RWPE2 (cell line): Measurements from ENCODE around the gene RAB1A.
"Not testable (repeated sequence)": the region's sequence is repeated elsewhere in the genome, so short reads cannot be mapped to it uniquely, and the experiment has no call there.

ENCODE experiments used
- ATAC-seq: fragments of 200-7000 bp; cut with Tn5 transposase; 3 replicates; pipeline ENCODE4 v1.9.1; 2021; ENCODE audit warnings: low read depth
- DNase-seq: peaks from one replicate; pipeline ENCODE4 v3.0.0-alpha.2; 2020; ENCODE audit warnings: low spot score
- H3K27ac ChIP-seq: fragments of 450-650 bp; 2 replicates; pipeline ENCODE4 v1.5.1; 2017; ENCODE audit warnings: mild to moderate bottlenecking; ENCODE audit not compliant: poor library complexity, severe bottlenecking
- H3K27me3 ChIP-seq: fragments of 250-450 bp; sonication (Bioruptor Pico); 2 replicates; pipeline ENCODE4 v1.5.1; 2021; ENCODE audit warnings: mild to moderate bottlenecking, moderate library complexity; ENCODE audit not compliant: insufficient read depth, poor library complexity, severe bottlenecking
- H3K36me3 ChIP-seq: fragments of 250-450 bp; sonication (Bioruptor Pico); 2 replicates; pipeline ENCODE4 v1.5.1; 2020; ENCODE audit warnings: low read depth, mild to moderate bottlenecking, moderate library complexity
- H3K4me1 ChIP-seq: fragments of 250-450 bp; sonication (Bioruptor Pico); 2 replicates; pipeline ENCODE4 v1.5.1; 2021; ENCODE audit warnings: mild to moderate bottlenecking, moderate library complexity; ENCODE audit not compliant: insufficient read depth, poor library complexity, severe bottlenecking
- H3K4me3 ChIP-seq: fragments of 250-450 bp; sonication (Bioruptor Pico); 2 replicates; pipeline ENCODE4 v1.5.1; 2021; ENCODE audit warnings: mild to moderate bottlenecking, moderate library complexity; ENCODE audit not compliant: severe bottlenecking
- H3K9me3 ChIP-seq: fragments of 250-450 bp; sonication (Bioruptor Pico); 2 replicates; pipeline ENCODE4 v1.5.1; 2021; ENCODE audit warnings: mild to moderate bottlenecking, moderate library complexity; ENCODE audit not compliant: severe bottlenecking
- CTCF ChIP-seq: fragments of 450-650 bp; IDR thresholded peaks from one replicate; pipeline ENCODE4 v1.5.1; 2017; ENCODE audit warnings: mild to moderate bottlenecking, moderate library complexity; ENCODE audit not compliant: poor library complexity, severe bottlenecking

RAB1A gene

GRCh38 chr2:65159261-65159660 lies 29.4 kb upstream of the RAB1A start:
- no peaks in the 10 kb centered on the region for H3K27me3 ChIP-seq
- H3K4me3 ChIP-seq = no peak overlapping the region
- no peak for ATAC-seq
- H3K36me3 ChIP-seq = no peaks in the 10 kb centered on the region
- DNase-seq = no peak
- no peak overlapping the region for H3K27ac ChIP-seq
- no peaks in the 10 kb centered on the region for H3K9me3 ChIP-seq
- H3K4me1 ChIP-seq = no peaks in the 10 kb centered on the region
- no peak for TF ChIP-seq CTCF

DNA sequence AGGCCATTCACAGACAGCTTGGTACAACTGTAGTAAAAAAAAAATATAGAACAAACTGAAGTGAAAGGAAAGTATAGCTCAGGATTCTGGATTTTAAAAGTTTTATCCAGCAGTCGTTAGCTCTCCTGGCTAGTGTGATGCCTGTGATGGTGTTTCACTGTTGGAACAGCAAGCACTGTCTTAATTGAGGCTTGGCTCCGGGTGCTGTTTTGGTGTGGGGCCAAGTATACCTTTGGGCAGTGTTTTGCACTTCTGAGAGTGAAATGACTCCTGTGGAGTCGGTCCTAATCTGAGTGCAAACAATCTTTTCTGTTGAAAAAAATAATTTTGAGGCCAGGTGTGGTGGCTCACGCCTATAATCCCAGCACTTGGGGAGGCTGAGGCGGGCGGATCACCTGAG lies 28.7 kb upstream of the RAB1A start:
- DNase-seq (no peak), ATAC-seq (no peak)
- no peaks in the 10 kb centered on the region for H3K36me3 ChIP-seq
- H3K4me1 ChIP-seq = no peaks in the 10 kb centered on the region
- no peaks in the 10 kb centered on the region for H3K9me3 ChIP-seq
- no peak for TF ChIP-seq CTCF
- no peak overlapping the region for H3K27ac ChIP-seq
- H3K27me3 ChIP-seq = no peaks in the 10 kb centered on the region
- no peak overlapping the region for H3K4me3 ChIP-seq

GRCh38 chr2:65157856-65158255 lies 27.9 kb upstream of the RAB1A start:
- H3K9me3 ChIP-seq, H3K4me1 ChIP-seq, H3K27me3 ChIP-seq, DNase-seq, ATAC-seq, H3K36me3 ChIP-seq, H3K27ac ChIP-seq, H3K4me3 ChIP-seq: not testable (repeated sequence)

- ATAC-seq (no peak), DNase-seq (no peak)
- Histone ChIP-seq H3K4me3 (no peak overlapping the region), H3K9me3 (no peaks in the 10 kb centered on the region), H3K4me1 (no peaks in the 10 kb centered on the region), H3K27me3 (no peaks in the 10 kb centered on the region), H3K27ac (no peak overlapping the region), H3K36me3 (no peaks in the 10 kb centered on the region)
- TF ChIP-seq CTCF = no peak
Measured at GRCh38 chr2:65156041-65156440, 26.1 kb upstream of the RAB1A start.

- no peak overlapping the region for H3K4me3 ChIP-seq
- H3K27ac ChIP-seq = no peak overlapping the region
- TF ChIP-seq CTCF = no peak
- H3K27me3 ChIP-seq = no peaks in the 10 kb centered on the region
- peak; percentile 90 for ATAC-seq
- H3K4me1 ChIP-seq = no peaks in the 10 kb centered on the region
- H3K9me3 ChIP-seq = no peaks in the 10 kb centered on the region
- no peak for DNase-seq
- no peaks in the 10 kb centered on the region for H3K36me3 ChIP-seq
Measured at GRCh38 chr2:65153515-65153914, 23.6 kb upstream of the RAB1A start.
